GM21528 (cell line): ENCODE measurements around the gene TES.
"Not testable (repeated sequence)": the region's sequence is repeated elsewhere in the genome, so short reads cannot be mapped to it uniquely, and the experiment has no call there.

Experiments
- ATAC-seq: cut with Tn5 transposase; IDR thresholded peaks from one replicate; pipeline ENCODE4 v1.9.1; 2021; ENCODE audit warnings: mild to moderate bottlenecking, moderate library complexity; ENCODE audit not compliant: unreplicated experiment, low FRiP score

Gene TES

GRCh38 chr7:116210345-116211005 is at the start of gene TES:
Gene TES (plus strand): TSS chr7:116210539. CDS start chr7:116210708, 169 bp downstream.
- ATAC-seq, result peak; percentile 88

DNA sequence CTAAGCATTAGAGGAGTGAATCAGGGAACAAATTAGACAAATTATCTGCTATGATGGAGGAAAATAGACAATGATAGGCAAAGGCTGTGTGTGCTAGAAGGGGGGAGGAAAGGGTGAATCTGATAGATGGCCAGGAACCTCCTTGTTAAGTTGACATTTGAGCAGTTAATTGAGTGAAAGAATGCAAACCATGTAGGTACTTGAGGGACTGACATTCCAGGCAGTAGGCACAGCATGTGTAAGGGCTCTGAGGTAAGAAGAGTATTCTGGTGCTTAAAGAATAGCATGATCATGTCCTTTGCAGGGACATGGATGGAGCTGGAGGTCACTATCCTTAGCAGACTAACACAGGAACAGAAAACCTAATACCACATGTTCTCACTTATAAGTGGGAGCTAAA is 48.6 kb upstream of the TES start:
- ATAC-seq, result no peak

DNA sequence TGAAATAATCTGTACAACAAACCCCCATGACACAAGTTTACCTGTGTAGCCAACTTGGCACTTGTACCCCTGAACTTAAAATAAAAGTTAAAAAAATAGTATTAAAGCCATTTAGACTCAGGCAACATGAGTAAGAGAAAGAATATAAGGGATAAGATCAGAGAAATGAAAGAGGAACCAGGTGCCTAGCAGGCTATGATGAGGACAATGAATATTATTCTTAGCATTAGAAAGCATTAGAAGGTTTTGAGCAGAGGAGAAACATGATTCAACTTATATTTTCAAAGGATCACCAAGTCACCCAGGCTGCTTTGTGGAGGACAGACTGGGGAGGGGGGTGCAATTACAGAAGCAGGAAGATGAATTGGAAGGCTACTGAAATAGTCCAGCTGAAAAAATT is 48.1 kb upstream of the TES start:
- peak; percentile 42 for ATAC-seq

GRCh38 chr7:116162992-116163391 is 47.3 kb upstream of the TES start:
- ATAC-seq, result no peak

GRCh38 chr7:116164552-116165306 is 45.6 kb upstream of the TES start:
- ATAC-seq, result no peak

DNA sequence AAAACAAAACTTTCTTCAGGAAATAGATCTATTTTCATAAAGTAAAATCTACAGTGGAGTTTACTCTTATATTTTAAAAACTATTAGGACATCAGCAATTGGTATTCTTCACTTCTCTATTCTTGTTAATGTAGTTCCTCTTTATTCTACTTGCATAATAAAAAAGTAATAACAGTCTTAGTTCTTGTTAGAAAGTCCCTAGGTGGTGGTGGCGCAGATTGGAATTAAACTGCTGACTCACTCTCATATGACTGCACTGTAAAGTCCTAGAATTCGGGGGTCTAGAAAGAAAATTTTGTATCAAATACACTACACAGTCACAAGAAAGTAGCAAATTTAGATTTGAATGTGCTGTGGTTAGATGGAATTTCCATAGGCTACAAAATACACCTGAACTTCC is 44.6 kb upstream of the TES start:
- peak; percentile 65 for ATAC-seq

GRCh38 chr7:116166156-116166555 is 44.2 kb upstream of the TES start:
- ATAC-seq, result no peak

- ATAC-seq, result no peak
Measured at GRCh38 chr7:116167177-116167576, 43.2 kb upstream of the TES start.

- no peak for ATAC-seq
Measured at GRCh38 chr7:116169060-116169459, 41.3 kb upstream of the TES start.

DNA sequence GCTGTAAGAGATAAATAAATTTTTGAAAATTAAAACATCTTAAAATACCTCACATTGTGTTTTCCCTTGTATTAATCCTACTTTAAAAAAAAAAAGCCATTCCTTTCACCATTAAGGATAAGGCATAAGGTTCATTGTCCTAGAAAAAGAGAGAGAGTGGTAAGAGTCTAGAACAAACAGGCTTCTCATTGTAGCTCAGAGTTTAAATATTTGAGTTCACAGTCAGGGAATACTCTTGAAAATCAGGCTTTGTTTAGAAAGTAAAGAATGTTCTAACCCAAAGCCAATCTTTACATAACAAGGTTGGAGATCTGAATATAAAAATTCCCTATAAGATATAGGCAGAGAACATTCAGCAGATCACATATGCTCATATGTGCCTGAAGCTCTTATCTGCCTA is 40.2 kb upstream of the TES start:
- no peak for ATAC-seq

GRCh38 chr7:116171094-116171493 is 39.2 kb upstream of the TES start:
- no peak for ATAC-seq

GRCh38 chr7:116172353-116172752 is 38.0 kb upstream of the TES start:
- ATAC-seq, result no peak

DNA sequence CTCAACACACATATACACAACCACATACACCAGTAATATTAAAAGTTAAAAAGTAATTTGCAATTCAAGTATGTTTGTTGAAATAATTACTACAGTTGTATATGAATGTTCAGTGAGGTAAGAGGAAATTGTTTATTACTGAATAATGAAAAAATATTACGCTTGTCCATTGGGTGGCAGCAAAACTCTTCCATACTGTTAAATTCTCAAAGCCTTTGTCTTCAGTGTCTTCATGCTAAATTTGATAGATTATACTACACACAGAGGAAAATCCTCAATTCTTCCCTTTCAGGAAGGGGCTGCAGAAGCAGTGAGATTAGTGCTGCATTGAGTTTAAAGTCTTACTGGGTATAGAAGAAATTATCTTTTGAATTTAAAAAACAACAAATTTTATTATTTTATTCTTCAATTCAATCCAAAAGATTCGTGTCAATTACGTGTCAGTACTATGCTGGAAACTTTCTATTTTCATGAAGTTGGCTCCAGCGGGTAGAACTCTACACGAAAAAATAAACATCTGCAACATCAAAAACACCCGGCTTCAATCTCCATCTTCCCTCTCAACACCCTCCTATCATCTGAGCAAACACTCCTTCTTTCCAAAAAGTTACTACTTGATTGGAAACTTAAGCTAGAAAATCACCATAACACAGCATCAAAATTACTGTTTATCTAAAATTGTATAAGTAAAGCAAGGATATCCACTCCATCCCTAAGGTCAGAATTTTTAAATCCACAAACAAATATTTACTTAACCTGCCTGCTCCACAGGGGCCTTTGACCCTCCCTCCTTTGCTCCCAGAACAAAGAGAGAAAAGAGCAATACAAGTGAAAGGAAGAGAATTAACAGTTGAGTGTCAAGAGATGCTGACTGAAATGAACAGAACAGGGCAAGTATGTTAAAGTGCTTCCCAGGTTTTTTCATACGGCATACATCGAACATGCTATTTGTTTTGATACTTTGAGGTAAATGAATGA is 37.0 kb upstream of the TES start:
- no peak for ATAC-seq

DNA sequence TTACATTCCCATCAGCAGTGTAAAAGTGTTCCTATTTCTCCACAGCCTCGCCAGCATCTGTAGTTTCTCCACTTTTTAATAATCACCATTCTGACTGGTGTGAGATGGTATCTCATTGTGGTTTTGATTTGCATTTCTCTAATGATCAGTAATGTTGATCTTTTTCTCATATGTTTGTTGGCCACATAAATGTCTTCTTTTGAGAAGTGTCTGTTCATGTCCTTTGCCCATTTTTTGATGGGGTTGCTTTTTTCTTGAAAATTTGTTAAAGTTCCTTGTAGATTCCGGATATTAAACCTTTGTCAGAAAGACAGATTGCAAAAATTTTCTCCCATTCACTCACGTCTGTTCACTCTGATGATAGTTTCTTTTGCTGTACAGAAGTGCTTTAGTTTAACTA is 35.2 kb upstream of the TES start:
- not testable (repeated sequence) for ATAC-seq

- ATAC-seq, result no peak
Measured at GRCh38 chr7:116176226-116176625, 34.1 kb upstream of the TES start.

- no peak for ATAC-seq
Measured at GRCh38 chr7:116177009-116177408, 33.3 kb upstream of the TES start.

- ATAC-seq, result peak; percentile 87
Measured at GRCh38 chr7:116180302-116180701, 30.0 kb upstream of the TES start.

- ATAC-seq, result no peak
Measured at GRCh38 chr7:116182023-116182422, 28.3 kb upstream of the TES start.

DNA sequence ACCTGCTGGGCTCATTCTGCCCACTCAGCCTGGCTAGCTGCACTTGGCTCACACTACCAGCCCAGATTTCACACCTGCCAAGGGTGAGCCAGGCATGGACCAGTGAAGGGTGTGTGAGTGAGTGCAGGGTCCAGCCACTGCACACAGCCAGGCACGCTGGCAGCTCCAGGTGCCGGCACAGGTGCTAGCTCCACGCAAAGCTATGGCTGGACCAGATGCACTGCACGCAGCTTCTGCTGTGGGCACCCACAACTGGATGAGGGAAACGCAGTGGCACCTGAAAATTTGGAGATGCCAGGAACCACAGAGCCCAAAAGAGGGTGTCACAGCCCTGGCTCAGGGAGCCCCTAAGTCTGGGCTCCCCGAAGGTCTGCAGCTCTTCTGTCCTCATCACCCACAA is 24.9 kb upstream of the TES start:
- no peak for ATAC-seq

GRCh38 chr7:116185956-116186355 is 24.4 kb upstream of the TES start:
- no peak for ATAC-seq

DNA sequence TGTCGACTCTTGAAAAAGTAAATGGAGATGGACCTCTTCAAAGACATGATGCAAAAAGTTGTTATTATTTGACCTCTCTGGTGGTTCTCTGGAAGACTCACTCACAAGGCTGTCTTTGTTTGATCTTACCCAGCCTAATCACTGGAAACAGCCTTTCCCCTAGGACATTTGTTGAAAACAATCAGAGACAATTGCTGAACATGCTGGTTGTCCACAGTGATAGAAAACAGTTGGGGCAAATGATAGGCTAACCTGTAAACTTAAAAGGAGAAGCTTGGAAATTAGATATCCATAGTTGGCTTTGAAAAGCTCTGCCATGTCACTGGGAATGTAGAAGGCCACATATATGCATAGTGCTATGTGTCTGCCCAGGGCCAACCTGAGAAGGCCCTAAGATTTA is 22.9 kb upstream of the TES start:
- ATAC-seq, result no peak
